GM19467 (cell line): ENCODE measurements around the gene TMEM187.
"Not testable (repeated sequence)": the region's sequence is repeated elsewhere in the genome, so short reads cannot be mapped to it uniquely, and the experiment has no call there.

Source experiments
- ATAC-seq: cut with Tn5 transposase; IDR thresholded peaks from one replicate; pipeline ENCODE4 v1.9.1; 2021; ENCODE audit warnings: mild to moderate bottlenecking, moderate library complexity; ENCODE audit not compliant: unreplicated experiment

Gene TMEM187

GRCh38 chrX:153970357-153971123 lies 2.0 kb upstream of the TMEM187 start:
- no peak for ATAC-seq

- peak; percentile 32 for ATAC-seq
Measured at GRCh38 chrX:153971124-153971449, 1.5 kb upstream of the TMEM187 start.

GRCh38 chrX:153971450-153972367 lies 845 bp upstream of the TMEM187 start, which contains the start of gene HCFC1:
Gene HCFC1 (minus strand): TSS chrX:153971818. CDS start chrX:153970840, 978 bp downstream.
- ATAC-seq, result peak; percentile 35

- ATAC-seq, result no peak
Measured at GRCh38 chrX:153973127-153974002, 811 bp downstream of the TMEM187 start.

GRCh38 chrX:153974003-153974725 lies 1.6 kb downstream of the TMEM187 start:
- ATAC-seq, result no peak

GRCh38 chrX:153974726-153975286 lies 2.3 kb downstream of the TMEM187 start:
- no peak for ATAC-seq

- ATAC-seq, result not testable (repeated sequence)
Measured at GRCh38 chrX:153980394-153980793, 7.8 kb downstream of the TMEM187 start.

- no peak for ATAC-seq
Measured at GRCh38 chrX:153981231-153981630, 8.7 kb downstream of the TMEM187 start.

- ATAC-seq, result no peak
Measured at GRCh38 chrX:153981771-153982533, 9.4 kb downstream of the TMEM187 start.

GRCh38 chrX:153983321-153983801 lies 10.8 kb downstream of the TMEM187 start:
- no peak for ATAC-seq

- ATAC-seq, result no peak
Measured at GRCh38 chrX:153984351-153985178, 12.0 kb downstream of the TMEM187 start.

- no peak for ATAC-seq
Measured at GRCh38 chrX:153988493-153988892, 15.9 kb downstream of the TMEM187 start.

- no peak for ATAC-seq
Measured at GRCh38 chrX:153989973-153990655, 17.6 kb downstream of the TMEM187 start.

GRCh38 chrX:153991013-153991580 lies 18.5 kb downstream of the TMEM187 start:
- no peak for ATAC-seq

- ATAC-seq, result no peak
Measured at GRCh38 chrX:153992180-153992579, 19.6 kb downstream of the TMEM187 start.

- ATAC-seq, result no peak
Measured at GRCh38 chrX:153993079-153993478, 20.5 kb downstream of the TMEM187 start.

GRCh38 chrX:153993978-153994377 lies 21.4 kb downstream of the TMEM187 start:
- ATAC-seq, result no peak
